ENCODE results near the gene CTNNA3. TPM values are rescaled to one million over a fixed set of nuclear protein-coding genes. Genes with fewer than 3 reads are reported as not detected.

CTNNA3 gene
- total RNA-seq, 1 donor from 2014 or later = 159 TPM

DNA sequence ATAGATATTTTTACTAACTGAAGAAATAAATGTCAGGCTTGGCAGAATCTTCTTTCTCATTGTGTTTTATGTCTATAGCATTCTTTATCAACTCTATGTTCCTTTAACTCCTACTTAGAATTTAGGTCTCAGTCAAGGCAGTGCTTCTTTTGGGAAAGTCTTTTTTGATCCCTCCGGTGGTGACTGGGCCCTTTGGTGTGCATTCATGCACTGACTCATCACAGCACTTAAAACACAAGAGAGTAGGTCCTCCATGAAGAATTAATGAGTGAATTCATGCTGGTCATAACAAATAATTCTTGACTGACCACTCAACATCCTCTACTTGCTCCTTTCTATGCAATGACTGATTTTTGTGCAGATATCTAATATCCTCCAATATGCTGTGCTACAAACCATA, 1229.0 kb downstream of the CTNNA3 start:
- Histone ChIP-seq H3K36me3 (no peaks in the 10 kb centered on the region), H3K4me1 (no peaks in the 10 kb centered on the region), H3K9me3 (replicated peaks) (no peaks in the 10 kb centered on the region), H3K4me3 (no peak overlapping the region), H3K27ac (replicated peaks) (no peak overlapping the region), H3K27me3 (ENCODE audit: low read depth) (no peaks in the 10 kb centered on the region)
- no peak for DNase-seq
- TF ChIP-seq, protein P1, sequence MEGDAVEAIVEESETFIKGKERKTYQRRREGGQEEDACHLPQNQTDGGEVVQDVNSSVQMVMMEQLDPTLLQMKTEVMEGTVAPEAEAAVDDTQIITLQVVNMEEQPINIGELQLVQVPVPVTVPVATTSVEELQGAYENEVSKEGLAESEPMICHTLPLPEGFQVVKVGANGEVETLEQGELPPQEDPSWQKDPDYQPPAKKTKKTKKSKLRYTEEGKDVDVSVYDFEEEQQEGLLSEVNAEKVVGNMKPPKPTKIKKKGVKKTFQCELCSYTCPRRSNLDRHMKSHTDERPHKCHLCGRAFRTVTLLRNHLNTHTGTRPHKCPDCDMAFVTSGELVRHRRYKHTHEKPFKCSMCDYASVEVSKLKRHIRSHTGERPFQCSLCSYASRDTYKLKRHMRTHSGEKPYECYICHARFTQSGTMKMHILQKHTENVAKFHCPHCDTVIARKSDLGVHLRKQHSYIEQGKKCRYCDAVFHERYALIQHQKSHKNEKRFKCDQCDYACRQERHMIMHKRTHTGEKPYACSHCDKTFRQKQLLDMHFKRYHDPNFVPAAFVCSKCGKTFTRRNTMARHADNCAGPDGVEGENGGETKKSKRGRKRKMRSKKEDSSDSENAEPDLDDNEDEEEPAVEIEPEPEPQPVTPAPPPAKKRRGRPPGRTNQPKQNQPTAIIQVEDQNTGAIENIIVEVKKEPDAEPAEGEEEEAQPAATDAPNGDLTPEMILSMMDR (IDR thresholded peaks at IDR 0.05; ENCODE audit: borderline replicate concordance) = no peak
- intact Hi-C loops (cut with micrococcal nuclease) = no loop called here

DNA sequence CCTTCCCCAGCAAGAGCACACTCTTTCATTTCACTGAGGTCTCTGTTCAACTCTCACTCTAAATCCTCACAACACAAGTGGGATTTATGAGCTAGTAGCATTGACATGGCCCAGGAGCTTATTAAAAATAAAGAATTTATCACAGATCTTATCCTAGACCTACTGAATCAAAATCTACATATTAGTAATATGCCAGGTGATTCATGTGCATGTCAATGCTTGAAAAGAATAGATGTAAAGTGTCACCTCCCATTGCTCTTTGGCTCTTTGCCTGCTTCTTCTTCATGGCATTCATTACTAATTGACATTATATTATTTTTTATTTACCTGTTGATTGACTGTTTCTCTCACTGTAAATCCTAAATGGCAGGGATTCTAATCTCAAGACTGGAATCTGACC, 1229.4 kb downstream of the CTNNA3 start:
- no peak for DNase-seq
- H3K4me3 ChIP-seq = no peak overlapping the region
- H3K27me3 ChIP-seq (ENCODE audit: low read depth) = no peaks in the 10 kb centered on the region
- no peaks in the 10 kb centered on the region for H3K36me3 ChIP-seq
- intact Hi-C loops (cut with micrococcal nuclease) = no loop called here
- no peaks in the 10 kb centered on the region for H3K9me3 ChIP-seq (replicated peaks)
- H3K4me1 ChIP-seq = no peaks in the 10 kb centered on the region
- no peak overlapping the region for H3K27ac ChIP-seq (replicated peaks)
- TF ChIP-seq, protein P1 (IDR thresholded peaks at IDR 0.05; ENCODE audit: borderline replicate concordance) = no peak

DNA sequence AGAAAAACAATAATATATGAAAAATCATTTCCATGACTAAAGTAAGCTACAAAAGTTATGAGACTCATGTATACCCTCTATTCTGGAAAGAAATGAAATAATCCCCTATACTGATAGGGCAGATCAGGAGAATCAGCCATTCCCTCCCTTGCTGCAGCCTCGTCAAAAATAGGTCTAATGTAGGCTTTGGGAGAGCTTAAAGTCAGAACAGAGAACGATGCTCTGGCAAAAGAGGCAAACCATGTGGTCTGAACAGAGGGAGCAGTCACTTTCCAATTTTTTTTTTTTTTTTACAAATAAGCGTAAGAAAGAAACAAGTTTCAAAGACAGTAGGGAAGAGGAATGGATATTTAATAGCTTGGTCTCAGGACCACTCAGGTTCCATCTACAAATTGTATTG, 1232.4 kb downstream of the CTNNA3 start:
- intact Hi-C loops (cut with micrococcal nuclease) = no loop called here
- no peaks in the 10 kb centered on the region for H3K9me3 ChIP-seq (replicated peaks)
- TF ChIP-seq, protein P1 (IDR thresholded peaks at IDR 0.05; ENCODE audit: borderline replicate concordance) = no peak

DNA sequence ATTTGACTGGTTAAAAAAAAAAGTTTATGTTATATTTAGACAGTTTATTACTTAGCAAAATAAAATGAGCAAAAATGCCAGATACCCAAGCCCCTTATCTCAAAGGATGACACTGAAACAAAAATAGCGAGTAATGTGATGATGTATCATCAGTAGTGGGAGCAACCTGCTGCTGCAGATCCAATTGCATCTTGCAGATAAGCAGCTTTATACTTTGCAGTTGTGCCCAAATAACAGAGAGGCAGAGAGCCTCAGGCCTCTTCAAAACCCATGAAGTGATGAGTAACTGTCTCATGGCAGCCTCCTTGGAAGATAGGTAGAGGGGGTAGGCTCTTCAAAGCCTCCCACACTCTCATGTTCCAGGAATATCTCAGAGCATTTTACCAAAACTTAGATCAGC, 1238.4 kb downstream of the CTNNA3 start:
- no peaks in the 10 kb centered on the region for H3K36me3 ChIP-seq
- intact Hi-C loops (cut with micrococcal nuclease) = no loop called here
- no peak for DNase-seq
- H3K4me1 ChIP-seq = no peaks in the 10 kb centered on the region
- TF ChIP-seq, protein P1 (IDR thresholded peaks at IDR 0.05; ENCODE audit: borderline replicate concordance) = no peak
- H3K4me3 ChIP-seq = no peak overlapping the region
- H3K9me3 ChIP-seq (replicated peaks) = no peaks in the 10 kb centered on the region
- H3K27ac ChIP-seq (replicated peaks) = no peak overlapping the region
- no peaks in the 10 kb centered on the region for H3K27me3 ChIP-seq (ENCODE audit: low read depth)

More for the DNA sequence above, 1232.4 kb downstream of the CTNNA3 start:
- H3K4me1 ChIP-seq = no peaks in the 10 kb centered on the region
- H3K27ac ChIP-seq (replicated peaks) = no peak overlapping the region
- no peak for DNase-seq
- no peak overlapping the region for H3K4me3 ChIP-seq
- no peaks in the 10 kb centered on the region for H3K27me3 ChIP-seq (ENCODE audit: low read depth)
- no peaks in the 10 kb centered on the region for H3K36me3 ChIP-seq

DNA sequence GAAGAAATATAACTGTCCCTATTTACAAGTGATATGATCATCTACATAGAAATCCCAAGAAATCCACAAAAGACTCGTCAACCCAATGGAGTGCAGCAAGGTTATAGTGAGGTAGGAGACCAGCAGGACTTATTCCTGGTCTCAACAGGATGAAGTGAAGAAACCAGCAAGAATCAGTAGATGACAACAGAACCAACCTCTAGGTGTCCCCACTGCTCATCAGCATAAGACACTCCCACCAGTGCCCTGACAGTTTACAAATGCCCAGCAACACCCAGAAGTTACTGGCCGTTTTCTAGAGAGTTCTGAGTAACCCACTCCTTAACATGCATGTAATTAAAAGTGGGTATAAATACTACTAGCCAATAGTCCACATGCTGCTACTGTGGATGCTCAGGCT, 1240.7 kb downstream of the CTNNA3 start:
- Histone ChIP-seq H3K27ac (replicated peaks) (no peak overlapping the region), H3K36me3 (no peaks in the 10 kb centered on the region), H3K4me1 (no peaks in the 10 kb centered on the region), H3K9me3 (replicated peaks) (no peaks in the 10 kb centered on the region), H3K4me3 (no peak overlapping the region), H3K27me3 (ENCODE audit: low read depth) (no peaks in the 10 kb centered on the region)
- DNase-seq = no peak
- intact Hi-C loops (cut with micrococcal nuclease) = no loop called here
- TF ChIP-seq, protein P1 (IDR thresholded peaks at IDR 0.05; ENCODE audit: borderline replicate concordance) = no peak

DNA sequence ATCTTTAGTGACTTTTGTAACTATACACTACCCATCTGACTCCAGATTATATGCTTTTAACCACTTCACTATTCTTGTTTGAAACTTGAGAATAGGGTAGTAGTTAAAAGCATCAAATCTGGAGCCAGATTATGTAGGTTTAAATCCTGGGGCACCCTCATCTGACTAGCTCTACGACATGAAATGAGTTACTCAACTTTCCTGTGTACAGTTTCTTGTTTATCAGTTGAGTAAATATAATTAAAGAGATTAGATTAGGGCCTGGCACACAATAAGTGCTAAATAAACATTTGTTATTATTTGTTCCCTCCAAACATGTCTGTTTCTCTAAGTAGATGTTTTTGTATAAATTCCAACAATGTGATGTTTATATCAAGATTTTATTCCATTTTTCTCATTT, 1255.4 kb downstream of the CTNNA3 start:
- H3K9me3 ChIP-seq (replicated peaks) = no peaks in the 10 kb centered on the region
- no peak overlapping the region for H3K4me3 ChIP-seq
- TF ChIP-seq, protein P1 (IDR thresholded peaks at IDR 0.05; ENCODE audit: borderline replicate concordance) = no peak
- intact Hi-C loops (cut with micrococcal nuclease) = no loop called here
- H3K27me3 ChIP-seq (ENCODE audit: low read depth) = no peaks in the 10 kb centered on the region
- no peaks in the 10 kb centered on the region for H3K36me3 ChIP-seq
- DNase-seq = no peak
- H3K4me1 ChIP-seq = no peaks in the 10 kb centered on the region
- H3K27ac ChIP-seq (replicated peaks) = no peak overlapping the region
